ENCODE results near the gene TENM4.

GRCh38 chr11:78737301-78737700, 703.5 kb downstream of the TENM4 start:
- TF ChIP-seq, protein P1, sequence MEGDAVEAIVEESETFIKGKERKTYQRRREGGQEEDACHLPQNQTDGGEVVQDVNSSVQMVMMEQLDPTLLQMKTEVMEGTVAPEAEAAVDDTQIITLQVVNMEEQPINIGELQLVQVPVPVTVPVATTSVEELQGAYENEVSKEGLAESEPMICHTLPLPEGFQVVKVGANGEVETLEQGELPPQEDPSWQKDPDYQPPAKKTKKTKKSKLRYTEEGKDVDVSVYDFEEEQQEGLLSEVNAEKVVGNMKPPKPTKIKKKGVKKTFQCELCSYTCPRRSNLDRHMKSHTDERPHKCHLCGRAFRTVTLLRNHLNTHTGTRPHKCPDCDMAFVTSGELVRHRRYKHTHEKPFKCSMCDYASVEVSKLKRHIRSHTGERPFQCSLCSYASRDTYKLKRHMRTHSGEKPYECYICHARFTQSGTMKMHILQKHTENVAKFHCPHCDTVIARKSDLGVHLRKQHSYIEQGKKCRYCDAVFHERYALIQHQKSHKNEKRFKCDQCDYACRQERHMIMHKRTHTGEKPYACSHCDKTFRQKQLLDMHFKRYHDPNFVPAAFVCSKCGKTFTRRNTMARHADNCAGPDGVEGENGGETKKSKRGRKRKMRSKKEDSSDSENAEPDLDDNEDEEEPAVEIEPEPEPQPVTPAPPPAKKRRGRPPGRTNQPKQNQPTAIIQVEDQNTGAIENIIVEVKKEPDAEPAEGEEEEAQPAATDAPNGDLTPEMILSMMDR (IDR thresholded peaks at IDR 0.05) = no peak
- TF ChIP-seq POLR2A (IDR thresholded peaks at IDR 0.05) = no peak
- TF ChIP-seq POLR2AphosphoS5 (IDR thresholded peaks at IDR 0.05) = no peak
